PC-3 (cell line): Measurements from ENCODE around the gene PRKAB2. TPM values are rescaled to one million over a fixed set of nuclear protein-coding genes. Genes with fewer than 3 reads are reported as not detected.

Experiments
- ATAC-seq: fragments of 200-7000 bp; cut with Tn5 transposase; 2 replicates; pipeline ENCODE4 v1.9.1; 2020; ENCODE audit warnings: mild to moderate bottlenecking, moderate library complexity
- BruUV-seq: library from RNA; stranded (reverse); fragments of 400-500 nt; replicated peaks from 2 replicates; lab custom pipeline; 2021; lab: Mats Ljungman, UMichigan
- CTCF ChIA-PET: fragments of 300-600 bp; sonication (Branson Sonifier 250); formaldehyde crosslinking; loops from one replicate; lab custom pipeline; 2022; ENCODE audit warnings: antibody characterized with exemption; lab: Charles Lee
- POLR2A ChIA-PET: fragments of 300-600 bp; sonication (Branson Sonifier 250); formaldehyde crosslinking; loops from one replicate; lab custom pipeline; 2022; ENCODE audit warnings: antibody characterized with exemption; ENCODE audit not compliant: unreplicated experiment; lab: Charles Lee
- DNase-seq: peaks from one replicate; pipeline ENCODE4 v3.0.0-alpha.2; 2015
- H2AFZ ChIP-seq: fragments of 300-600 bp; sonication (generic); 2 replicates; pipeline ENCODE4 v1.6.0; 2016; ENCODE audit warnings: antibody characterized with exemption, low read length
- H3F3A ChIP-seq: fragments of 300-600 bp; sonication (generic); one replicate; pipeline ENCODE4 v1.6.0; 2017; ENCODE audit warnings: antibody characterized with exemption, low read length, control low read depth, mild to moderate bottlenecking; ENCODE audit not compliant: unreplicated experiment
- H3K27ac ChIP-seq: fragments of 300-600 bp; sonication (generic); 2 replicates; pipeline ENCODE4 v1.5.1; 2016; ENCODE audit warnings: mild to moderate bottlenecking, low read length
- H3K27me3 ChIP-seq: fragments of 300-600 bp; sonication (generic); 2 replicates; pipeline ENCODE4 v1.6.1; 2016; ENCODE audit warnings: low read length, mixed read lengths
- H3K36me3 ChIP-seq: fragments of 300-600 bp; sonication (generic); 2 replicates; pipeline ENCODE4 v1.6.1; 2016; ENCODE audit warnings: low read depth, mixed run types, low read length, mixed read lengths
- H3K4me1 ChIP-seq: fragments of 300-600 bp; sonication (generic); 2 replicates; pipeline ENCODE4 v1.5.1; 2016; ENCODE audit warnings: low read length; ENCODE audit not compliant: insufficient read depth
- H3K4me2 ChIP-seq: fragments of 300-600 bp; sonication (generic); 2 replicates; pipeline ENCODE4 v1.6.0; 2016; ENCODE audit warnings: low read length
- H3K4me3 ChIP-seq: fragments of 300-600 bp; sonication (generic); 2 replicates; pipeline ENCODE4 v1.5.1; 2016; ENCODE audit warnings: mild to moderate bottlenecking, low read length, mixed read lengths
- H3K79me2 ChIP-seq: fragments of 300-600 bp; sonication (generic); 2 replicates; pipeline ENCODE4 v1.6.1; 2017; ENCODE audit warnings: low read length, mixed read lengths
- H3K9ac ChIP-seq: fragments of 300-600 bp; sonication (generic); 2 replicates; pipeline ENCODE4 v1.6.0; 2016; ENCODE audit warnings: mild to moderate bottlenecking, low read length
- H3K9me2 ChIP-seq: fragments of 300-600 bp; sonication (generic); replicated peaks from 2 replicates; pipeline ENCODE4 v1.6.1; 2016; ENCODE audit warnings: mixed run types, low read length, mixed read lengths
- H3K9me3 ChIP-seq: fragments of 300-600 bp; sonication (generic); 2 replicates; pipeline ENCODE4 v1.6.1; 2016; ENCODE audit warnings: low read length, mixed read lengths
- H4K20me1 ChIP-seq: fragments of 300-600 bp; sonication (generic); 2 replicates; pipeline ENCODE4 v1.6.1; 2016; ENCODE audit warnings: low read length, mixed read lengths
- CTCF ChIP-seq: fragments of 300-600 bp; sonication (generic); conservative IDR thresholded peaks from 2 replicates; pipeline ENCODE4 v1.5.1; 2017; ENCODE audit warnings: antibody characterized with exemption, low read depth, mild to moderate bottlenecking, low read length
- EZH2 ChIP-seq: fragments of 300-600 bp; sonication (generic); IDR thresholded peaks from one replicate; pipeline ENCODE4 v1.6.1; 2017; ENCODE audit warnings: antibody characterized with exemption, mild to moderate bottlenecking, low read length; ENCODE audit not compliant: unreplicated experiment
- EZH2phosphoT487 ChIP-seq: fragments of 300-600 bp; sonication (generic); IDR thresholded peaks from 2 replicates; pipeline ENCODE4 v1.6.1; 2018; ENCODE audit warnings: mild to moderate bottlenecking, antibody characterized with exemption, low read length, borderline replicate concordance
- intact Hi-C: fragments of 100-400 bp; cut with micrococcal nuclease; formaldehyde crosslinking; loops from 2 replicates; pipeline ENCODE4 v1.9.0; 2023
- total RNA-seq: library from RNA; depleted of rRNA; stranded (reverse); fragments of >200 nt; gene quantifications from 2 replicates; pipeline ENCODE4 v1.2.3, GENCODE V29; 2014

Gene PRKAB2
- total RNA-seq, 1 experiment from 2014 or later = 16.0 TPM

- H3K27ac ChIP-seq = no peak overlapping the region
- no peak overlapping the region for H3K9ac ChIP-seq
- H3K79me2 ChIP-seq = no peaks in the 10 kb centered on the region
- TF ChIP-seq EZH2 (no peak), EZH2phosphoT487 (no peak), CTCF (no peak)
- H3K27me3 ChIP-seq = no peaks in the 10 kb centered on the region
- intact Hi-C loops = loop anchor here (2.0 kb wide), 1 partner anchor 17 kb away; no protein-coding TSS in a partner anchor
- no peaks in the 10 kb centered on the region; the same call in 1 of the 2 replicates for H3K4me1 ChIP-seq
- no peak overlapping the region for H2AFZ ChIP-seq
- ChIA-PET CTCF (no interaction called here), POLR2A (no interaction called here)
- H3K4me2 ChIP-seq = no peak overlapping the region
- no peaks in the 10 kb centered on the region for H3K9me2 ChIP-seq
- no TSS peak for BruUV-seq
- H4K20me1 ChIP-seq = no peaks in the 10 kb centered on the region
- ATAC-seq (no peak), DNase-seq (no peak)
- H3F3A ChIP-seq = no peaks in the 10 kb centered on the region
- H3K4me3 ChIP-seq = no peak overlapping the region
- no peaks in the 10 kb centered on the region for H3K9me3 ChIP-seq
- no peaks in the 10 kb centered on the region for H3K36me3 ChIP-seq
Measured at GRCh38 chr1:147189514-147189913, 17.2 kb upstream of the PRKAB2 start.

DNA sequence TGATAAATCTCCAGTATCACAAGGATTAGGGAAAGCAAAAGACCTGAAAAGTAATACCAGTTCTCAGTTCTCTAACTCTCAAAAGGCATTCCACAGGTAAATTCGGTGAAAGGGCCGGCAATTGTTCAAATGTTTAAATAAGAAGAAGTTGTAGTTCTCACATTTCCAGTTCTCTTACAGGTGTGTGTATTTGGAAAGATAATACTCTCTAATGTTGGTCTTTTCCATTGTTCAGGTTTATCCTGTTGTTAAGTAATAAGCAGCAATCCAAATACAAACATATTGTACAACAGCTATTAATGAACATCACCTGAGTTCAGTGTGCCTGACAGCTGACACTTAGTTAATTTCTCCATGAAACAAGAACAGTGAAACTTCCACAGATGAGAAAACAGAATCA, 13.2 kb upstream of the PRKAB2 start:
- Histone ChIP-seq H3K79me2 (no peaks in the 10 kb centered on the region), H4K20me1 (no peaks in the 10 kb centered on the region), H3K9me2 (no peaks in the 10 kb centered on the region), H3F3A (no peaks in the 10 kb centered on the region), H2AFZ (no peak overlapping the region), H3K27ac (no peak overlapping the region), H3K27me3 (no peaks in the 10 kb centered on the region), H3K36me3 (no peaks in the 10 kb centered on the region), H3K9ac (no peak overlapping the region), H3K4me2 (no peak overlapping the region), H3K4me3 (no peak overlapping the region), H3K9me3 (no peaks in the 10 kb centered on the region), H3K4me1 (no peaks in the 10 kb centered on the region; the same call in 1 of the 2 replicates)
- DNase-seq (no peak), ATAC-seq (no peak)
- intact Hi-C loops = no loop called here
- no TSS peak for BruUV-seq
- no peak for TF ChIP-seq CTCF
- no peak for TF ChIP-seq EZH2phosphoT487
- no peak for TF ChIP-seq EZH2
- CTCF ChIA-PET = no interaction called here
- POLR2A ChIA-PET = no interaction called here

DNA sequence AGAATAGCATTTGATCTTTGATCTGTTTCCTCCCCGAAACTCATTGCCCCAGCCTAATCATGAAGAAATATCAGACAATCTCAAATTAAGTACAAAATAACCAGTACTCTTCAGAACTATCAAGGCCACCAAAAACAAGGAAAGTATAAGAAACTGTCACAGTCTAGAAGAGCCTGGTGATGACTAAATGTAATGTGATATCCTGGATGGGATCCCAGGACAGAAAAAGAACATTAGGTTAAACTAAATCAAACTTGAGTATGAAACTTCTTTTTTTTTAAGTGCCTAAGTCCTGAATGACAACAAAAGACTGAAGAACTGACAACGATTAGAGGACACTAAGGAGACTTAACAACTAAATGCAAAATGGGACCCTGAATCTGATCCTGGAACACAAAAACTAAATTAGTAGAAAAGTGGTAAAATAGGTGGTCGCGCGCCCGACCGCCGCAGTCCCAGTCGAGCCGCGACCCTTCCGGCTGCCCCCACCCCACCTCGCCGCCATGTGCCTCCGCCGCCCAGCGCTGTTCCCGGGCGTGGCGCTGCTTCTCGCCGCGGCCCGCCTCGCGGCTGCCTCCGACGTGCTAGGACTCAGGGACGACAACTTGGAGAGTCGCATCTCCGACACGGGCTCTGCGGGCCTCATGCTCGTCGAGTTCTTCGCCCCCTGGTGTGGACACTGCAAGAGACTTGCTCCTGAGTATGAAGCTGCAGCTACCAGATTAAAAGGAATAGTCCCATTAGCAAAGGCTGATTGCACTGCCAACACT, 5.5 kb upstream of the PRKAB2 start:
- Histone ChIP-seq H3K4me1 (peaks cover 25% of the 10 kb centered on the region), H3K4me3 (peak overlapping the region; percentile 2; the same call in 1 of the 2 replicates), H3K9me3 (no peaks in the 10 kb centered on the region), H3K9me2 (no peaks in the 10 kb centered on the region), H4K20me1 (no peaks in the 10 kb centered on the region), H3K4me2 (peak overlapping the region; percentile 21), H3F3A (no peaks in the 10 kb centered on the region), H2AFZ (peak overlapping the region; percentile 31), H3K27me3 (no peaks in the 10 kb centered on the region), H3K9ac (no peak overlapping the region), H3K27ac (no peak overlapping the region), H3K36me3 (no peaks in the 10 kb centered on the region), H3K79me2 (peaks cover 17% of the 10 kb centered on the region)
- peak; percentile 64 for DNase-seq
- BruUV-seq = no TSS peak
- ATAC-seq = peak; percentile 57
- ChIA-PET CTCF (no interaction called here), POLR2A (no interaction called here)
- TF ChIP-seq EZH2phosphoT487 (no peak), CTCF (no peak), EZH2 (no peak)
- intact Hi-C loops = no loop called here
